ENCODE measurements around the gene BMP7.

Gene BMP7

GRCh38 chr20:57185188-57185743 is 81.2 kb downstream of the BMP7 start:
- TF ChIP-seq CTCF (IDR thresholded peaks at IDR 0.05) = no peak

DNA sequence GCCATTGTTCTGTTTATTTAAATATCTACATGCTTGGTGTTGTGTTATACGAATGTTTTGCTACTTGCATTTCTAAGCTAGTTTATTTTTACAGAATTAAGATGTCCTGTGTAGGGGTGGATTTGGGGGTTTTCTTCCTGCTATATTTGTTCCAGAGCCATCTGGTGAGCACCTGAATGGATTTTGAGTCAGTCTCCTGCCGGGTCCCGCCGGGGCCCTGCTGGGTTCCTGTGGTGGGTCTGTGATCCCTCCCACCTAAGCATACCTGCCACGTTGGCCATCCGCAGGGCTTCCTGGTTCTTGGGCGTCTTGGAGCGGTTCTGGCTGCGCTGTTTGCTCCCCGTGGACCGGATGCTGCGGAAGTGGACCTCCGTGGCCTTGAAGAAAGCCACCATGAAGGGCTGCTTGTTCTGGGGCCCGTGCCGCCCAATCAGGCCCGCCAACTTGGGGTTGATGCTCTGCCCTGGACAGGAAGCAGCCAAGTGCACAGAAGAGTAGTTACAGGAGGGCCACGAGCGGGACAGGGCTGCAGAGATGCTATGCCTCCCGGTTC is 82.9 kb downstream of the BMP7 start:
- TF ChIP-seq CTCF (IDR thresholded peaks at IDR 0.05) = no peak

- no peak for TF ChIP-seq CTCF (IDR thresholded peaks at IDR 0.05)
These were observed 84.8 kb downstream of the BMP7 start for GRCh38 chr20:57181639-57182038.

GRCh38 chr20:57180954-57181353 is 85.5 kb downstream of the BMP7 start:
- TF ChIP-seq CTCF (IDR thresholded peaks at IDR 0.05) = no peak

GRCh38 chr20:57180387-57180786 is 86.1 kb downstream of the BMP7 start:
- TF ChIP-seq CTCF (IDR thresholded peaks at IDR 0.05) = no peak

DNA sequence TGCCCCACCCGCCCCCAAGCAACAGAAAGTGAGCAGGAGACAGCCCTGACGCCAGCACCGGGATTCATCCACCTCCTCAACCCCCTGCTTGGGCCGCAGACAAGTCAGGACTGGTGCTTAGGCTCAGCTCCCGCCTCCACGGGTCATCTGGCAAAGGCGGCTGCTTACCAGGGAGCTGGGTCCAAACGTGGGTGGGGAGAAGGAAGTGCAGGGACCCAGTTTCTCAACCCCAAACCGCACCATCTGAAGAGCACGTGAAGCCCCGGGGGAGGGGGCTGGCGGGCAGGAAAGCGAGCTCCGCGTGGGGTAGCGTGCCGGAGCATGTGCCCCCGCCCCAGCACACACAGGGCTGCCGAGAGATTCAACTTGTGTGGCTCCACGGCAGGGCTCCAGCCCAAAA is 87.2 kb downstream of the BMP7 start:
- no peak for TF ChIP-seq CTCF (IDR thresholded peaks at IDR 0.05)

- no peak for TF ChIP-seq CTCF (IDR thresholded peaks at IDR 0.05)
These were observed 87.8 kb downstream of the BMP7 start for GRCh38 chr20:57178582-57179111.

All from LNCAP (cell line).